Measurements from ENCODE around the gene ZNF311.

Gene ZNF311

DNA sequence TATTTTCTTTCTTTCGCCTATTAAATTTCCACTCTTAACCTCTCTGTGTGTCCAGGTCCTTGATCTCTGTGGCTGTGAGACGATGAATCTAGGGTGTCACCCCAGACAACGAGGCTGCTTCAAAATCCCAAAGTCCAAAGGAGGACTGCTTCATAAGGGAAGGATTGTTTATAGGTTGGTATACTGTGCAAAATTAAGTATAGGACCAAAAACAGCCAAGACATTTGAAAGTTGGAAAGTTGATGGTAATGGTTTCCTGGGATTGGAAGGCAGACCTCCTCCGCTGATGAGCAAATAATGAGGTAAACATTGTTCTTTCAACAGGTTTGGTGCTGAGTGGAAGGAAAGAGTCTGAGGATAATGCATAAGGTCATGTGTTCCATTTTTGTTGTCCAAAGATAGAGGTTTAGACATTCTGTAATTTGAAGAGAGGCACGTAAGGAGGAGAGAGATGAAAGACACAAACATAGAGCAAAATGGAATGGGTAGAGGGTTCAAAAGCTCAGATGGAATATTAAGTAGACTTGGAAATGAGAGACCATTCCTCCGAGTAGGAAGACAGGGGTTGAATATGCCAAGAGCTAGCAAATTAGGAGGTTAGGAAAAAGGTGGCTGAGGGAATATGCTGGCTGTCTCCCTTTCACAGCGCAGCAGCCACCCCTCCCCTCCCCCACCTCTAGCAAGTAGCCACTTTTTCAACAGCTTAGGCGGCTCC lies 24.8 kb downstream of the ZNF311 start:
- H3K27ac ChIP-seq: peak overlapping the region; percentile 27; the same call in 1 of the 2 replicates
- ChIA-PET POLR2A (ENCODE audit: low non-redundant PET) (no interaction called here), CTCF (interaction anchor here (0.7 to 1.0 kb wide), 2 partner anchors 33 to 326 kb away, joined by 3 read pairs; no protein-coding TSS in a partner anchor)
- DNase-seq (ENCODE audit: low spot score): no peak
- TF ChIP-seq, protein P1, sequence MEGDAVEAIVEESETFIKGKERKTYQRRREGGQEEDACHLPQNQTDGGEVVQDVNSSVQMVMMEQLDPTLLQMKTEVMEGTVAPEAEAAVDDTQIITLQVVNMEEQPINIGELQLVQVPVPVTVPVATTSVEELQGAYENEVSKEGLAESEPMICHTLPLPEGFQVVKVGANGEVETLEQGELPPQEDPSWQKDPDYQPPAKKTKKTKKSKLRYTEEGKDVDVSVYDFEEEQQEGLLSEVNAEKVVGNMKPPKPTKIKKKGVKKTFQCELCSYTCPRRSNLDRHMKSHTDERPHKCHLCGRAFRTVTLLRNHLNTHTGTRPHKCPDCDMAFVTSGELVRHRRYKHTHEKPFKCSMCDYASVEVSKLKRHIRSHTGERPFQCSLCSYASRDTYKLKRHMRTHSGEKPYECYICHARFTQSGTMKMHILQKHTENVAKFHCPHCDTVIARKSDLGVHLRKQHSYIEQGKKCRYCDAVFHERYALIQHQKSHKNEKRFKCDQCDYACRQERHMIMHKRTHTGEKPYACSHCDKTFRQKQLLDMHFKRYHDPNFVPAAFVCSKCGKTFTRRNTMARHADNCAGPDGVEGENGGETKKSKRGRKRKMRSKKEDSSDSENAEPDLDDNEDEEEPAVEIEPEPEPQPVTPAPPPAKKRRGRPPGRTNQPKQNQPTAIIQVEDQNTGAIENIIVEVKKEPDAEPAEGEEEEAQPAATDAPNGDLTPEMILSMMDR (conservative IDR thresholded peaks at IDR 0.05; ENCODE audit: low read depth): no peak

DNA sequence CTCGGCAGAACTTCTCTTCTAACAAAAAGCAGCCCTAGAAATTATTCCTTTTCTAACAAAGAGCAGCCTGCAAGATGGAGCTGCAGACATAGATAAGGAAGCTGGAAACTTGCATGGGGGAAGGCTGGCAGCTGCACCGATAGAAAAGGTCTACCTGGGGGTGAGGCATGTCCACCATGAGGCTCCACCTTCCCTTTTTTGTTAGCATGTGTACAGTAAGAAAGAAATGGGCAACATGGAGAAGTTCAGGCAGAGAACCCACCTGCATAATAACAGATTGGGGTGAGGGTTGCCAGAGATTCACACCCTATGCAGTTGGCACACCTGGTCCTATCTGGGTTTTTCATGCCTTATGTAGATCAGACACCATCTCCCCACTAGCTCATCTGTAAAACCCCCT lies 25.4 kb downstream of the ZNF311 start:
- CTCF ChIA-PET: interaction anchor here (0.5 kb wide), 1 partner anchor 117 kb away, joined by 4 read pairs; no protein-coding TSS in a partner anchor
- POLR2A ChIA-PET (ENCODE audit: low non-redundant PET): no interaction called here
- no peak overlapping the region for H3K27ac ChIP-seq
- no peak for DNase-seq (ENCODE audit: low spot score)
- TF ChIP-seq, protein P1 (conservative IDR thresholded peaks at IDR 0.05; ENCODE audit: low read depth): no peak

DNA sequence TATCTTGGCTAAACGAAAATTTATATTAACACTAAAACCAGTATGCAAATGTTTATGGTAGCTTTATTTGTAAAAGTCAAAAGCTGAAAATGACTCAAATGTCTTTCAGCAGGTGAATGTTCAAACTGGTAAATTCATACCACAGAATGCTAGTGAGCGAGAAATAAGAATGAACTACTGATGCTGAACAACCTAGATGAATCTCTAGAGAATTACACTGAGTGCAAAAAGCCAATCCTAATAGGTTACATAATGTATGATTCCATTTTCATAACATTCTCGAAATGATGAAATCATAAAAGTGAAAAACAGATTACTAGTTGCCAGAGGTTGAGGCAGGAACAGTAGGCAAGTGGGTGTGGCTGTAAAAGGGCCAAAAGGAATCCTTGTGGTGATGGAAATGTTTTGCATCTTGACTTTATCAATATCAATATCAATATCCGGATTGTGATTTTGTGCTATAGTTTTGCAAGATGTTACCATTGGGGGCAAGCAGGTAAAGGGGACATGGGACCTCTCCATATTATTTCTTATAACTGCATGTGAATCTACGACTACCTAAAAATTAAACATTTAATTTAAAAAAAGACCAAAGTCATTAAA lies 26.1 kb downstream of the ZNF311 start:
- ChIA-PET POLR2A (ENCODE audit: low non-redundant PET) (no interaction called here), CTCF (interaction anchor here (0.5 kb wide), 1 partner anchor 116 kb away, joined by 4 read pairs; no protein-coding TSS in a partner anchor)
- DNase-seq (ENCODE audit: low spot score): no peak
- H3K27ac ChIP-seq: no peak overlapping the region
- TF ChIP-seq, protein P1 (conservative IDR thresholded peaks at IDR 0.05; ENCODE audit: low read depth): no peak

DNA sequence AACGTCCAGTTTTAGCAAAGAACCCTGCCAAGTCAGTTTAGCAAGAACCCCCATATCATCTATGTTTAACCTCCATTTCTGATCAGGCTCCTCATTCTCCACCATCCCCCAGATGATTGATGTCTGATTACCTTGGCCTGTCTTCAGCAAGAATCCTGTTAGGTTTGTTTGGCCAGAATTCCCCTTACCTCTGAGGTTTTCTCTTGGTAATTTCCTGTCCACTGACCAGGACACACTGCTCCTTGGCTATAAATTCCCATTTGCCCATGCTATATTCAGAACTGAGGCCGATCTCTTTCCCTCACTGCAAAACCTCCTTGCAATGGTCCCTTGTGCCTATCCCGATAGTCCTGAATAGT lies 27.0 kb downstream of the ZNF311 start:
- TF ChIP-seq, protein P1 (conservative IDR thresholded peaks at IDR 0.05; ENCODE audit: low read depth): no peak
- POLR2A ChIA-PET (ENCODE audit: low non-redundant PET): no interaction called here
- DNase-seq (ENCODE audit: low spot score): no peak
- CTCF ChIA-PET: no interaction called here
- H3K27ac ChIP-seq: no peak overlapping the region

DNA sequence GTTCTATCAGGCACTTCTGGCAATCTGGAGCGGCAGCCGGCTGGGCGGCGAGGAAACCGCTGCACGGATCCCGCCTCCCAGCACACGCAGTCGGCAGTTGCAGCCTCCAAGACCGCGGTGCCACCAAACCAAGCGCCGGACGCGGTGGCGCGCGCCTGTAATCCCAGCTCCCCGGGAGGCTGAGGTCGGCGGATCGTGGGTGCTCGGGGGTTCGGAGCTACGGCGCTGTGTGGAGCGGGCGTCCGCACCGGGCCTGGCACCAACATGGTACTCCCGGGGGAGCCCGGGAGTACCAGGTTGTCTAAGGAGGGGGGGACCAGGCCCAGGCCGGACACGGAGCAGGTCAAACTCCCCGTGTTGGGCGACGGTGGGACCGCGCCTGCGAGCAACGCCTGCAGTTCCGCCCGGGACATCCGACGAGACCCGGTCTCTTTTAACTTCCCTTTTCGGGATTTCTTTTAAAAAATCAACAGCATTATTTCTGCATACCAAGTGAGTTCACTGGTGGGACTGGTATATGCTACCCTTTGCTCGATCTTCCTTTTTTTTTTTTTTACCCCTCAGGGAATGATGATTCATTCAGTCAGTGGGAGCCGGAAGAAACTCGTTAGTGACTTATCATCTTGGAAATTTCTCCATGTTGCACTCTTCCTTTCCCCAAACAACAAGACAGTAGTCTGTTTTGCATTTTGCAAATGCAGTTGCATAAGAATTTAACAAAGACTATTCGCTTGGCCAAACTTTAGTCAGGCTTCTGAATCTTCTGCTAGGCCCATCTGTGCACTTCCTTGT lies 27.6 kb downstream of the ZNF311 start:
- CTCF ChIA-PET: interaction anchor here (0.6 to 0.8 kb wide), 2 partner anchors 29 to 121 kb away, joined by 3 to 6 read pairs; no protein-coding TSS in a partner anchor
- no peak overlapping the region for H3K27ac ChIP-seq
- TF ChIP-seq, protein P1 (conservative IDR thresholded peaks at IDR 0.05; ENCODE audit: low read depth): no peak
- POLR2A ChIA-PET (ENCODE audit: low non-redundant PET): no interaction called here
- peak; percentile 54 for DNase-seq (ENCODE audit: low spot score)

DNA sequence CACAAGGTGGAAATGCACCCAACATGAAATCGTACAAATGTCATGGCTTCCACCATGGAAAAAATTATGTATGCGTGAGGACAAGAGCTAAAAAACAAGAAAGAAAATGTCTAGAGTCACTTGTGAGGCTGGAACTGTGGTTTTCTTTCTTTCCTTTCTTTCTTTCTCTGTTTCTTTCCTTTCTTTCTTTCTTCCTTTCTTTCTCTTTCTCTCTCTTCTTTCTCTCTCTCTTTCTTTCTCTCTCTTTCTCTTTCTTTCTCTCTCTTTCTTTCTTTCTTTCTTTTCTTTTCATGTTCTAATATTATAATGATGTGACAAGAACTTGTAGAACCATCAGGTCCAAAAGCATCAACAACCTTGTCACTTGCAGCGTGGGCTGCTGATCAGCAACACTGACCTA lies 28.4 kb downstream of the ZNF311 start:
- no peak overlapping the region for H3K27ac ChIP-seq
- CTCF ChIA-PET: interaction anchor here (0.8 kb wide), 1 partner anchor 30 kb away, joined by 6 read pairs; no protein-coding TSS in a partner anchor
- TF ChIP-seq, protein P1 (conservative IDR thresholded peaks at IDR 0.05; ENCODE audit: low read depth): no peak
- no peak for DNase-seq (ENCODE audit: low spot score)
- POLR2A ChIA-PET (ENCODE audit: low non-redundant PET): no interaction called here

Measured in RWPE1 (cell line).